H9 (cell line): Measurements from ENCODE around the gene KIF5C. TPM values are rescaled to one million over a fixed set of nuclear protein-coding genes. Genes with fewer than 3 reads are reported as not detected.
A peak's percentile ranks its signal among the peaks of the same experiment; 100 is the strongest.

ENCODE experiments used
- DNase-seq: peaks from one replicate; pipeline ENCODE4 v3.0.0-alpha.2; 2017
- H2AFZ ChIP-seq: one replicate; pipeline ENCODE4 v1.6.1; 2013; ENCODE audit warnings: mild to moderate bottlenecking, low read length, control low read depth, moderate library complexity
- H2AK5ac ChIP-seq: 2 replicates; pipeline ENCODE4 v1.6.1; 2013; ENCODE audit warnings: low read length, control low read depth, mixed read lengths; ENCODE audit not compliant: insufficient read length
- H2BK120ac ChIP-seq: one replicate; pipeline ENCODE4 v1.6.1; 2013; ENCODE audit warnings: low read depth, mild to moderate bottlenecking, low read length, control low read depth, inconsistent platforms; ENCODE audit not compliant: poor library complexity, severe bottlenecking
- H2BK12ac ChIP-seq: 2 replicates; pipeline ENCODE4 v1.6.1; 2013; ENCODE audit warnings: low read length, control low read depth, mixed read lengths, low read depth; ENCODE audit not compliant: insufficient read length
- H2BK15ac ChIP-seq: 2 replicates; pipeline ENCODE4 v1.6.1; 2013; ENCODE audit warnings: low read depth, low read length, control low read depth
- H2BK20ac ChIP-seq: one replicate; pipeline ENCODE4 v1.6.1; 2013; ENCODE audit warnings: low read depth, mild to moderate bottlenecking, low read length, control low read depth, inconsistent platforms; ENCODE audit not compliant: poor library complexity, severe bottlenecking
- H2BK5ac ChIP-seq: 2 replicates; pipeline ENCODE4 v1.6.1; 2013; ENCODE audit warnings: low read length, control low read depth, mixed read lengths; ENCODE audit not compliant: insufficient read length
- H3K14ac ChIP-seq: 2 replicates; pipeline ENCODE4 v1.6.1; 2013; ENCODE audit warnings: low read length, control low read depth; ENCODE audit not compliant: insufficient read depth
- H3K18ac ChIP-seq: 2 replicates; pipeline ENCODE4 v1.6.1; 2013; ENCODE audit warnings: low read depth, mild to moderate bottlenecking, mixed read lengths, low read length, control low read depth; ENCODE audit not compliant: insufficient read length
- H3K23ac ChIP-seq: 2 replicates; pipeline ENCODE4 v1.6.1; 2013; ENCODE audit warnings: low read length, control low read depth, mixed read lengths, low read depth; ENCODE audit not compliant: insufficient read length
- H3K23me2 ChIP-seq: 2 replicates; pipeline ENCODE4 v1.6.1; 2013; ENCODE audit warnings: low read depth, mild to moderate bottlenecking, mixed read lengths, low read length, control low read depth; ENCODE audit not compliant: insufficient read length, poor library complexity, severe bottlenecking
- H3K27ac ChIP-seq: 2 replicates; pipeline ENCODE4 v1.5.1; 2013; ENCODE audit warnings: low read length, control low read depth, mixed read lengths, low read depth; ENCODE audit not compliant: insufficient read length
- H3K27me3 ChIP-seq: 2 replicates; pipeline ENCODE4 v1.6.1; 2013; ENCODE audit warnings: low read length, control low read depth, inconsistent platforms; ENCODE audit not compliant: insufficient read depth
- H3K4ac ChIP-seq: 2 replicates; pipeline ENCODE4 v1.6.1; 2013; ENCODE audit warnings: low read depth, mild to moderate bottlenecking, control low read depth, inconsistent platforms, low read length, moderate library complexity
- H3K4me1 ChIP-seq: 2 replicates; pipeline ENCODE4 v1.6.1; 2013; ENCODE audit warnings: low read length, control low read depth, inconsistent platforms; ENCODE audit not compliant: insufficient read depth
- H3K4me2 ChIP-seq: 2 replicates; pipeline ENCODE4 v1.6.1; 2013; ENCODE audit warnings: low read length, control low read depth, mixed read lengths; ENCODE audit not compliant: insufficient read length, insufficient read depth
- H3K56ac ChIP-seq: 2 replicates; pipeline ENCODE4 v1.6.1; 2013; ENCODE audit warnings: low read depth, mild to moderate bottlenecking, mixed read lengths, low read length, control low read depth; ENCODE audit not compliant: insufficient read length
- H3K79me1 ChIP-seq: 2 replicates; pipeline ENCODE4 v1.6.1; 2013; ENCODE audit warnings: low read depth, mild to moderate bottlenecking, moderate library complexity, low read length, control low read depth, inconsistent platforms; ENCODE audit not compliant: insufficient read depth, poor library complexity, severe bottlenecking
- H3K79me2 ChIP-seq: 2 replicates; pipeline ENCODE4 v1.6.1; 2013; ENCODE audit warnings: low read length, control low read depth, inconsistent platforms; ENCODE audit not compliant: insufficient read depth
- H3K9ac ChIP-seq: 2 replicates; pipeline ENCODE4 v1.6.1; 2013; ENCODE audit warnings: low read length, control low read depth, mixed read lengths; ENCODE audit not compliant: insufficient read length; ENCODE audit errors: extremely low read depth
- H3K9me3 ChIP-seq: one replicate; pipeline ENCODE4 v1.6.1; 2013; ENCODE audit warnings: low read depth, low read length, inconsistent platforms; ENCODE audit not compliant: control insufficient read depth
- H3T11ph ChIP-seq: one replicate; pipeline ENCODE4 v1.6.1; 2013; ENCODE audit warnings: mild to moderate bottlenecking, low read length, control low read depth, inconsistent platforms
- H4K20me1 ChIP-seq: one replicate; pipeline ENCODE4 v1.6.1; 2013; ENCODE audit not compliant: control insufficient read depth, insufficient read length, insufficient read depth
- H4K5ac ChIP-seq: 2 replicates; pipeline ENCODE4 v1.6.1; 2013; ENCODE audit warnings: low read depth, mild to moderate bottlenecking, mixed read lengths, low read length, control low read depth; ENCODE audit not compliant: insufficient read length
- H4K8ac ChIP-seq: replicated peaks from 2 replicates; pipeline ENCODE4 v1.6.1; 2013; ENCODE audit warnings: low read length, control low read depth, mixed read lengths, low read depth; ENCODE audit not compliant: insufficient read length
- H4K91ac ChIP-seq: 2 replicates; pipeline ENCODE4 v1.6.1; 2013; ENCODE audit warnings: low read depth, mild to moderate bottlenecking, moderate library complexity, mixed read lengths, low read length, control low read depth; ENCODE audit not compliant: insufficient read length
- H3K27ac Mint-ChIP-seq, 3 experiments: 2 replicates in 2 of 3; 3 replicates in 1 of 3; pipeline ENCODE4 v1.8.0; 2020 to 2021; ENCODE audit warnings: mixed read lengths in 3 of 3, mild to moderate bottlenecking in 1 of 3, moderate library complexity in 1 of 3
- H3K27me3 Mint-ChIP-seq: 2 replicates; pipeline ENCODE4 v1.8.0; 2021; ENCODE audit warnings: low read depth, mild to moderate bottlenecking, moderate library complexity, mixed read lengths
- H3K36me3 Mint-ChIP-seq, 3 experiments: 2 replicates in 2 of 3; 3 replicates in 1 of 3; pipeline ENCODE4 v1.8.0; 2020 to 2021; ENCODE audit warnings: low read depth in 3 of 3, mixed read lengths in 3 of 3; ENCODE audit not compliant: insufficient read depth in 1 of 3
- H3K4me1 Mint-ChIP-seq, 2 experiments: 2 replicates each; pipeline ENCODE4 v1.8.0; 2020; ENCODE audit warnings: mixed read lengths in 2 of 2
- H3K4me3 Mint-ChIP-seq, 2 experiments: 2 replicates in 1 of 2; 3 replicates in 1 of 2; pipeline ENCODE4 v1.8.0; 2020 to 2021; ENCODE audit warnings: mild to moderate bottlenecking in 2 of 2, mixed read lengths in 2 of 2, moderate library complexity in 1 of 2
- H3K9me3 Mint-ChIP-seq, 2 experiments: 2 replicates in 1 of 2; 3 replicates in 1 of 2; pipeline ENCODE4 v1.8.0; 2020; ENCODE audit warnings: mild to moderate bottlenecking in 2 of 2, mixed read lengths in 2 of 2, moderate library complexity in 1 of 2
- CTCF ChIP-seq: fragments of 200-600 bp; sonication (generic); conservative IDR thresholded peaks from 3 replicates; pipeline ENCODE4 v1.8.0; 2021; ENCODE audit warnings: antibody characterized with exemption, mild to moderate bottlenecking
- WGBS: extraction: QIAGEN DNeasy Blood & Tissue Kit; methylation state at CpG from one replicate; pipeline ENCODE4 v1.1.7; 2013; ENCODE audit warnings: missing lambda C conversion rate, low lambda C conversion rate, mixed read lengths; ENCODE audit not compliant: insufficient read length; ENCODE audit errors: extremely low coverage; 5-methylcytosine and 5-hydroxymethylcytosine counted together
- total RNA-seq: library from RNA; stranded (reverse); gene quantifications from 2 replicates; pipeline ENCODE4 v1.2.1, GENCODE V29; 2021

The KIF5C gene
- total RNA-seq, 1 experiment from 2014 or later = 52.9 TPM

DNA sequence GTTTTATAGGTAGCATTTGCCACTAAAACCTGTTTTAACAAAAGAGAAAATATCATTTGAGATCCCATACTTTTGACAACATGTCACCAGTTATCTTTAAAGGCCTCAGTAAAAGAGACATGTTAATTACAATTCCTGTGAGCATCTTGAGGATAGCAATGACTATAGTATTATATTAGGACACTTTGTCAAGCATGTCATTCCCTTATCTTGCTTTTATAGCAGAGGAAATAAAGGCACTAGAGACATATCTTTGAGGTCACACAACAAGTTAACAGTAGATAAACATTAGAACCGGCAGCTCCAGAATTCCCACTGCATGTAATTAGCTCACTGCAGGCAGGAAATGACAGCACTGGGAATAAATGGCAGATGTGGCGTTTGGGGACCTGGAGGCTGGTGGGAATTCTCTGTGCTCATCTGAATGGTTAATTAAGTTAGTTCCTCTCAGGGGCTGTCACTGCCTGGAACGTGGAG is 189.4 kb downstream of the KIF5C start:
- no CpG with 5 or more reads among the region's 3 CpGs for WGBS
- no peak overlapping the region for H3K4me2 ChIP-seq
- no peak for DNase-seq
- no peaks in the 10 kb centered on the region for H3K79me1 ChIP-seq
- TF ChIP-seq CTCF = no peak
- no peak overlapping the region for H3K27ac ChIP-seq
- no peak overlapping the region for H3K9ac ChIP-seq
- no peak overlapping the region for H3K18ac ChIP-seq
- H4K20me1 ChIP-seq = no peaks in the 10 kb centered on the region
- peaks cover 3 to 5% of the 10 kb centered on the region in 2 experiments; a peak in 3 of 4 replicates for H3K4me1 Mint-ChIP-seq
- no peaks in the 10 kb centered on the region for H3K79me2 ChIP-seq
- no peak overlapping the region for H2BK5ac ChIP-seq
- H2BK120ac ChIP-seq = no peak overlapping the region
- H2AK5ac ChIP-seq = no peak overlapping the region
- H3K27me3 Mint-ChIP-seq = no peaks in the 10 kb centered on the region
- H3K27ac Mint-ChIP-seq = peak overlapping the region in 2 of 3 experiments; percentile 16 to 24; a peak in 2 of 7 replicates
- H3K56ac ChIP-seq = no peak overlapping the region
- no peak overlapping the region for H2BK12ac ChIP-seq
- no peak overlapping the region for H2BK15ac ChIP-seq
- H4K5ac ChIP-seq = no peak overlapping the region
- H3K14ac ChIP-seq = no peak overlapping the region
- no peak overlapping the region for H3T11ph ChIP-seq
- H2BK20ac ChIP-seq = no peak overlapping the region
- H3K4ac ChIP-seq = no peak overlapping the region
- H3K9me3 Mint-ChIP-seq = no peaks in the 10 kb centered on the region
- no peak overlapping the region for H4K8ac ChIP-seq
- H3K36me3 Mint-ChIP-seq = no peaks in the 10 kb centered on the region
- H3K23me2 ChIP-seq = no peaks in the 10 kb centered on the region
- H4K91ac ChIP-seq = no peak overlapping the region
- no peak overlapping the region for H3K23ac ChIP-seq
- no peak overlapping the region for H3K4me3 Mint-ChIP-seq
- H2AFZ ChIP-seq = no peak overlapping the region
- H3K4me1 ChIP-seq = no peaks in the 10 kb centered on the region; the same call in 1 of the 2 replicates
- no peaks in the 10 kb centered on the region for H3K27me3 ChIP-seq
- H3K9me3 ChIP-seq = no peaks in the 10 kb centered on the region
